Measurements from ENCODE around the gene PPP4R2. TPM values are rescaled to one million over a fixed set of nuclear protein-coding genes. Genes with fewer than 3 reads are reported as not detected.
A peak's percentile ranks its signal among the peaks of the same experiment; 100 is the strongest.

The PPP4R2 gene
- total RNA-seq, 4 donors from 2014 or later, result 31.0 to 60.5 (median 47.0) TPM

DNA sequence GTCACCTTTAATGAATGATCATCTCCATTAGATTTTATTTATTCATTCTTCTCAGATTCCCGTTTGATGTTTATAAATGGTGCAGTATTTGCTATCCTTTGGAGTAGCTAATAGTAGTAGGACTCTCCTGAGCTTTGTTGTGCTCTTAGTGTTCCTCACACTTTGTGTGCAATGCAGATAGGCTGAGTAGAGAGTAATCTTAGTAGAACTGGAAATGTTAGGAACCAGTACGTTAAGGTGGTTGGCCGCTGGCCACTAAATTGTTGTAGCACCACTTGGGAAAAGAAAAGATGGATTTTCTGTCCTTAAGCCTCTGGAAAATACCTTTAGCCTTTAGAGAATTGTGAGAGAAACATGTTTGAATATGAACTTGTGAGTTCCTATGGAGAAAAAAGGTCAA, 44.9 kb downstream of the PPP4R2 start:
- Histone ChIP-seq H3K4me1 (peaks cover 51 to 57% of the 10 kb centered on the region in 2 donors), H3K36me3 (no peaks in the 10 kb centered on the region), H3K27me3 (no peaks in the 10 kb centered on the region), H3K27ac (peak overlapping the region in 2 of 4 donors; percentile 22 to 47), H3K4me3 (no peak overlapping the region), H3K9me3 (no peaks in the 10 kb centered on the region)
- in situ Hi-C loops (cut with MboI; ENCODE audit: low sequenced_read_pairs in 4 of 4), result no loop called here
- DNase-seq (no peak), ATAC-seq (no peak)
- TF ChIP-seq, protein P1, sequence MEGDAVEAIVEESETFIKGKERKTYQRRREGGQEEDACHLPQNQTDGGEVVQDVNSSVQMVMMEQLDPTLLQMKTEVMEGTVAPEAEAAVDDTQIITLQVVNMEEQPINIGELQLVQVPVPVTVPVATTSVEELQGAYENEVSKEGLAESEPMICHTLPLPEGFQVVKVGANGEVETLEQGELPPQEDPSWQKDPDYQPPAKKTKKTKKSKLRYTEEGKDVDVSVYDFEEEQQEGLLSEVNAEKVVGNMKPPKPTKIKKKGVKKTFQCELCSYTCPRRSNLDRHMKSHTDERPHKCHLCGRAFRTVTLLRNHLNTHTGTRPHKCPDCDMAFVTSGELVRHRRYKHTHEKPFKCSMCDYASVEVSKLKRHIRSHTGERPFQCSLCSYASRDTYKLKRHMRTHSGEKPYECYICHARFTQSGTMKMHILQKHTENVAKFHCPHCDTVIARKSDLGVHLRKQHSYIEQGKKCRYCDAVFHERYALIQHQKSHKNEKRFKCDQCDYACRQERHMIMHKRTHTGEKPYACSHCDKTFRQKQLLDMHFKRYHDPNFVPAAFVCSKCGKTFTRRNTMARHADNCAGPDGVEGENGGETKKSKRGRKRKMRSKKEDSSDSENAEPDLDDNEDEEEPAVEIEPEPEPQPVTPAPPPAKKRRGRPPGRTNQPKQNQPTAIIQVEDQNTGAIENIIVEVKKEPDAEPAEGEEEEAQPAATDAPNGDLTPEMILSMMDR (IDR thresholded peaks at IDR 0.05 in 4 of 5, conservative IDR thresholded peaks at IDR 0.05 in 1 of 5), result no peak
- TF ChIP-seq POLR2A (IDR thresholded peaks at IDR 0.05), result no peak
- intact Hi-C loops (cut with DNase I; ENCODE audit: low total_unique reads), result no loop called here

DNA sequence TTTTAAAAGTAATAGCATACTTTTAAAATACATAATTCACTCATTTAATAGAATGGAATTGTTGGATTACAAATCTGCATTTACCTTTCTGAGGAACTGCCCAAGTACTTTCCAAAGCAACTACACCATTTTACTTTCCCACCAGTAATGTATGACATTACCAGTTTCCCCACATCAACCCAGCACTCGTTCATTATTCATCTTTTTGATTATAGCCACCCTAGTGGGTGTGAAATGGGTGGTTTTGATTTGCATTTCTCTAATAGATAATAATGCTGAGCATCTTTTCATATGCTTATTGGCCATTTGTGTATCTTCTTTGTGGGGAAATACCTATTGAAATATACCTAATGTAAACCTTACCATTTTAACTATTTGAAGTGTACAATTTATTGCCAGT, 46.8 kb downstream of the PPP4R2 start:
- peaks cover 39 to 41% of the 10 kb centered on the region in 2 donors for H3K4me1 ChIP-seq
- DNase-seq, result no peak

DNA sequence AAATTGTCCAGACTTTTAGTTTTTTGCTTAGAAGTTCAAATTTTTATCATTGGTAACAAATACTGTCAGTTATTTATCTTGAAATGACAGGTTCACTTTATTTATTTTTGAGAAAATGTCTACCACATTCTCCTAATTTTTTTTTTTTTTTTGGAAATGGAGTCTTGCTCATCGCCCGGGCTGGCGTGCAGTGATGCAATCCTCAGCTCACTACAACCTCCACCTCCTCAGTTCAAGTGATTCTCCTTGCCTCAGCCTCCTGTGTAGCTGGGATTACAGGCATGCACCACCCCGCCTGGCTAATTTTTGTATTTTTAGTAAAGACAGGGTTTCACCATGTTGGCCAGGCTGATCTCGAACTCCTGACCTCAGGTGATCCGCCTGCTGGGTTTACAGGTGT, 48.8 kb downstream of the PPP4R2 start:
- in situ Hi-C loops (cut with MboI; ENCODE audit: low sequenced_read_pairs in 4 of 4), result no loop called here
- no peak overlapping the region for H3K4me3 ChIP-seq
- intact Hi-C loops (cut with DNase I; ENCODE audit: low total_unique reads), result no loop called here
- H3K36me3 ChIP-seq, result no peaks in the 10 kb centered on the region
- H3K27me3 ChIP-seq, result no peaks in the 10 kb centered on the region
- TF ChIP-seq POLR2A (IDR thresholded peaks at IDR 0.05), result no peak
- TF ChIP-seq, protein P1 (IDR thresholded peaks at IDR 0.05 in 4 of 5, conservative IDR thresholded peaks at IDR 0.05 in 1 of 5), result no peak
- no peak overlapping the region for H3K27ac ChIP-seq
- no peak for DNase-seq
- no peaks in the 10 kb centered on the region for H3K9me3 ChIP-seq
- ATAC-seq, result no peak
- H3K4me1 ChIP-seq, result peaks cover 30 to 32% of the 10 kb centered on the region in 2 donors

More for the DNA sequence above, 46.8 kb downstream of the PPP4R2 start:
- Histone ChIP-seq H3K27me3 (no peaks in the 10 kb centered on the region), H3K9me3 (no peaks in the 10 kb centered on the region), H3K4me3 (no peak overlapping the region), H3K36me3 (no peaks in the 10 kb centered on the region), H3K27ac (no peak overlapping the region)
- intact Hi-C loops (cut with DNase I; ENCODE audit: low total_unique reads), result no loop called here
- in situ Hi-C loops (cut with MboI; ENCODE audit: low sequenced_read_pairs in 4 of 4), result no loop called here
- TF ChIP-seq, protein P1 (IDR thresholded peaks at IDR 0.05 in 4 of 5, conservative IDR thresholded peaks at IDR 0.05 in 1 of 5), result no peak
- no peak for TF ChIP-seq POLR2A (IDR thresholded peaks at IDR 0.05)
- no peak for ATAC-seq

DNA sequence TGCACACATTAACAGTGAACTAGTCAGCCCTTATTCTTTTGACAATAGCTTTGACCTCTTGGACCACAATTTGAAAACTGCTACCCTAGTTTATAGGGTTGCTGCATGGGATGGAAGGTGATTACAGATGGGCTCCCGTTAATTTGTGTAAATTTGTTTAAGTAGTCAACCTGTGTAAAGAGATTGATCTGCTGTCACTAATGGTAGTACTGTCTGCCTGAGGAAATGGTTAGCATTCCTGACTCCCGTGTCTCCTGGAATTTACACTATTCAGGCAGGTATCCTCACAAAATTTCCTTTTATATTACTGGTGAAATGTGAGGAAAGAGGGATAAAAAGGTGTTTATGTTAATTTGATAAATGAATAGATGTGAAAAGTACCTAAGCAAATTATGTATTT, 49.6 kb downstream of the PPP4R2 start:
- intact Hi-C loops (cut with DNase I; ENCODE audit: low total_unique reads), result no loop called here
- in situ Hi-C loops (cut with MboI; ENCODE audit: low sequenced_read_pairs in 4 of 4), result no loop called here
- H3K27ac ChIP-seq, result no peak overlapping the region
- H3K4me3 ChIP-seq, result no peak overlapping the region
- peaks cover 22 to 24% of the 10 kb centered on the region in 2 donors for H3K4me1 ChIP-seq
- no peaks in the 10 kb centered on the region for H3K36me3 ChIP-seq
- H3K9me3 ChIP-seq, result no peaks in the 10 kb centered on the region
- no peak for DNase-seq
- TF ChIP-seq, protein P1 (IDR thresholded peaks at IDR 0.05 in 4 of 5, conservative IDR thresholded peaks at IDR 0.05 in 1 of 5), result no peak
- no peak for TF ChIP-seq POLR2A (IDR thresholded peaks at IDR 0.05)
- H3K27me3 ChIP-seq, result no peaks in the 10 kb centered on the region
- no peak for ATAC-seq

DNA sequence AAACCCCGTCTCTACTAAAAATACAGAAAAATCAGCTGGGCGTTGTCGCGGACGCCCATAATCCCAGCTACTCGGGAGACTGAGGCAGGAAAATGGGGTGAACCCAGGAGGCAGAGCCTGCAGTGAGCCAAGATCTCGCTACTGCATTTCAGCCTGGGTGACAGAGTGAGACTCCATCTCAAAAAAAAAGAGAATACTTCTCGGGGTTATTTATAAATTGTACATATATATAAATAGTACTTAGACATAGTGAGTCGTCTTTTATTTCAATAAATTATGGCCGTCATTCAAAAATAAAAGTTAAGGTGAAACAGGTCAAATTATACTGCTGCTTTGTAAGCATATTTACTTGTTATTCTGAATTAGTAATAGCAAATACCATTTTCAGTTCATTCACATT, 52.7 kb downstream of the PPP4R2 start:
- in situ Hi-C loops (cut with MboI; ENCODE audit: low sequenced_read_pairs in 4 of 4), result no loop called here
- no peak for DNase-seq
- intact Hi-C loops (cut with DNase I; ENCODE audit: low total_unique reads), result no loop called here
- no peak for ATAC-seq
- Histone ChIP-seq H3K9me3 (no peaks in the 10 kb centered on the region), H3K4me1 (peaks cover 11 to 19% of the 10 kb centered on the region in 2 donors), H3K27ac (peak overlapping the region in 3 of 4 donors; percentile 3 to 64 (median 6)), H3K36me3 (no peaks in the 10 kb centered on the region), H3K27me3 (no peaks in the 10 kb centered on the region), H3K4me3 (no peak overlapping the region)
- TF ChIP-seq POLR2A (IDR thresholded peaks at IDR 0.05), result no peak
- TF ChIP-seq, protein P1 (IDR thresholded peaks at IDR 0.05 in 4 of 5, conservative IDR thresholded peaks at IDR 0.05 in 1 of 5), result no peak
